Measurements from ENCODE around the gene SHC1. TPM values are rescaled to one million over a fixed set of nuclear protein-coding genes. Genes with fewer than 3 reads are reported as not detected.

SHC1 gene
- polyA plus RNA-seq, 1 of the 3 experiments (the other 2 are of a cell fraction), result 338 TPM

DNA sequence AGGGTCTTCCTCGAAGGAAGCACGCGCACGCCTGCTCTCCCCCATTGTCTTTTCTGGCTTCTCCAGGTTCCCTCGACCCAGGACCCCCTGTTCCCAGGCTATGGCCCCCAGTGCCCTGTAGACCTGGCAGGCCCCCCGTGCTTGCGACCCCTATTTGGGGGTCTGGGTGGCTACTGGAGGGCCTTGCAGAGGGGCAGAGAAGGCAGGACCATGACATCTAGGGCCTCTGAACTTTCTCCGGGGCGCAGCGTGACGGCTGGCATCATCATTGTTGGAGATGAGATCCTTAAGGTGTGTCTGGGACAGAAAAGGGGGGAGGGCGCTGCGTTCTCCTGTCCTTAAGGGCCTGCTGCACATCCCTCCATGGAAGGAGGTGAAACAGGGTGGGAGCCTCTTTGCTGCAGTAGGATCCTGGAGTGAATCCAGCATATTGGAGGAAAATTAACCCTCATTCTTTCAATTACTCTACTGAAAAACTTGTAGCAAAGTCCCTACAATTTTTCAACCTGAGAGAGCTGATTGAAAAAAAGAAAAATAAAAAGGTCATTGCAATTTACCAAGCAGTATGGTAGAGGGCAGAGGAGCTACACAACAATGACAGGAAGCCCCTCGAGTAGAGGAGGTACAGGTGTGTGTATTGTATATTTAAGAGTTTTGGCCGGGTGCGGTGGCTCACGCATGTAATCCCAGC, 13.4 kb upstream of the SHC1 start:
- H3K4me2 ChIP-seq, result peak overlapping the region; percentile 95
- H3K4me3 ChIP-seq (ENCODE audit: low read depth in 2 of 2, low read length in 1 of 2), result peak overlapping the region; percentile 72 to 82
- ChIA-PET POLR2A (interaction anchor here (1.0 to 2.7 kb wide), 7 partner anchors 9 to 145 kb away, joined by 3 to 22 read pairs (median 5); partner anchors contain the start of genes LENEP, PYGO2 and SHC1), CTCF (interaction anchor here (1.3 to 37.5 kb wide), 8 partner anchors 10 to 67 kb away, joined by 3 to 640 read pairs (median 6); partner anchors contain the start of genes LENEP, PBXIP1, PYGO2 and ZBTB7B)
- no peaks in the 10 kb centered on the region for H3K9me3 ChIP-seq
- no peak for DNase-seq
- H3K79me2 ChIP-seq (ENCODE audit: insufficient read depth), result peaks cover 84% of the 10 kb centered on the region
- H3K36me3 ChIP-seq (replicated peaks in 1 of 2; ENCODE audit: control insufficient read depth in 1 of 2, insufficient read depth in 2 of 2, low read length in 1 of 2), result peaks cover 10 to 20% of the 10 kb centered on the region in 2 experiments
- no peaks in the 10 kb centered on the region for H3K9me2 ChIP-seq
- 8% methylated on average over 16 of the region's 17 CpGs for WGBS (ENCODE audit: low lambda C conversion rate)
- peak overlapping the region; percentile 78 for H3K9ac ChIP-seq
- H3F3A ChIP-seq (replicated peaks; ENCODE audit: insufficient read depth), result peaks cover 13% of the 10 kb centered on the region
- TF ChIP-seq TAF1 (IDR thresholded peaks at IDR 0.05; ENCODE audit: borderline replicate concordance, low read depth, low read length) (no peak), GABPA (IDR thresholded peaks at IDR 0.05; ENCODE audit: low read depth) (no peak), TCF12 (IDR thresholded peaks at IDR 0.05) (no peak), RCOR1 (IDR thresholded peaks at IDR 0.05; ENCODE audit: low read length) (no peak), NRF1 (IDR thresholded peaks at IDR 0.05; ENCODE audit: low read depth, low read length) (no peak), RAD21 (IDR thresholded peaks at IDR 0.05; ENCODE audit: low read length) (peak; percentile 16; the same call in 1 of the 2 replicates)
- H4K20me1 ChIP-seq (ENCODE audit: insufficient read depth), result no peaks in the 10 kb centered on the region
- peaks cover 4 to 24% of the 10 kb centered on the region in 2 experiments; a peak in 3 of 4 replicates for H3K4me1 ChIP-seq (ENCODE audit: control insufficient read depth in 1 of 2, insufficient read depth in 2 of 2, low read depth in 1 of 2, low read length in 1 of 2)
- H3K27me3 ChIP-seq (ENCODE audit: insufficient read depth), result no peaks in the 10 kb centered on the region
- peak overlapping the region; percentile 40 to 78; a peak in 3 of 4 replicates for H3K27ac ChIP-seq (ENCODE audit: low read depth in 2 of 2, low read length in 1 of 2)
- H2AFZ ChIP-seq (ENCODE audit: low read depth), result peak overlapping the region; percentile 66; the same call in 1 of the 2 replicates

DNA sequence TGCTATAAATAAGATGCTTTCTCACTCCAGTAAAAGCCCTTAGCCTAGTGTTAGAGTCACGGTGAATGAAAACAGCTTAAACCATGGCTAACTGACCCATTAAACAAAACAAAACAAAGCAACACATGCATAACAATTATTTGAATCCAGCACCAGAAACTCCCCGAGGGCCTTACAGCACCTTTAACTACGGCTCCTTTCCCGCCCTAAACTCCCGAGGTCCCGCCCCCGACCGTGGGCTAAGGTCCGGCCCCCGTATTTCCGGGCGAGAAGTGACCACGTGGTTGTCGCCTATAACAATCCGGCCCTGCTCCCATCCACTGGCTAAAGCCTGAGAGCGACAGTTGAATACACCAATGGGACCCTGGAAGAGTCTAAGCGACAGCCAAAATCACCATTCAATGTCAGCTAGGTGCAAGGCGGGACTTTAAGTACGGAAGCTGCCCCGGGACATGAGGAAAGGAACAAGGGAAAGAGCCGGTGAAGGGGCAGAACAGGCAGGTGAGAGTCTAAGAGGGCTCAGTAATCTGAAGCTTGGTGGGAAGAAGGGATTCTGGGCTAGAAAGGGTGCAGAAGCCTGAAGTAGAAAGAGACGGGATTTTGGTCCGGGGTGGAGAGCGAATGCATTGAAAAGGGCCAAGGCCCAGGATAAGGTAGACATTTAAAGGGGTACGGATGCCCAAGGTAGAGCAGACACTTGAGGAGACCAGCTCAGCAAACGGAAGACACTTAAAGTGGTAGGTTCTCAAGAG, 12.5 kb upstream of the SHC1 start, which contains the start of gene FLAD1:
TSS of gene FLAD1 (plus strand) at position 448 of the 752 bp plus-strand sequence. CDS start 351 bp downstream, outside the sequence.
- CTCF ChIA-PET, result interaction anchor here (0.6 to 37.5 kb wide), 10 partner anchors 9 to 105 kb away, joined by 3 to 640 read pairs (median 5); partner anchors contain the start of genes LENEP, PYGO2, SHC1 and ZBTB7B
- peaks cover 4 to 17% of the 10 kb centered on the region in 2 experiments; a peak in 3 of 4 replicates for H3K4me1 ChIP-seq (ENCODE audit: control insufficient read depth in 1 of 2, insufficient read depth in 2 of 2, low read depth in 1 of 2, low read length in 1 of 2)
- POLR2A ChIA-PET, result interaction anchor here (1.0 to 2.7 kb wide), 6 partner anchors 10 to 146 kb away, joined by 3 to 22 read pairs (median 5); partner anchors contain the start of genes LENEP, PYGO2 and SHC1
- peak within 1 kb of the TSS; percentile 78 for H3K9ac ChIP-seq
- under 1% methylated on average over 26 of the region's 26 CpGs for WGBS (ENCODE audit: low lambda C conversion rate)
- H3K9me2 ChIP-seq, result no peaks in the 10 kb centered on the region
- no peaks in the 10 kb centered on the region for H3K27me3 ChIP-seq (ENCODE audit: insufficient read depth)
- H2AFZ ChIP-seq (ENCODE audit: low read depth), result peak within 1 kb of the TSS; percentile 66
- H3K4me2 ChIP-seq, result peak within 1 kb of the TSS; percentile 95
- peaks cover 13% of the 10 kb centered on the region for H3F3A ChIP-seq (replicated peaks; ENCODE audit: insufficient read depth)
- peak; percentile 93 for DNase-seq
- peaks cover 11 to 13% of the 10 kb centered on the region in 2 experiments for H3K36me3 ChIP-seq (replicated peaks in 1 of 2; ENCODE audit: control insufficient read depth in 1 of 2, insufficient read depth in 2 of 2, low read length in 1 of 2)
- no peaks in the 10 kb centered on the region for H4K20me1 ChIP-seq (ENCODE audit: insufficient read depth)
- peak within 1 kb of the TSS; percentile 40 to 78; a peak in 3 of 4 replicates for H3K27ac ChIP-seq (ENCODE audit: low read depth in 2 of 2, low read length in 1 of 2)
- H3K9me3 ChIP-seq, result no peaks in the 10 kb centered on the region
- H3K79me2 ChIP-seq (ENCODE audit: insufficient read depth), result peaks cover 87% of the 10 kb centered on the region
- peak within 1 kb of the TSS; percentile 72 to 82 for H3K4me3 ChIP-seq (ENCODE audit: low read depth in 2 of 2, low read length in 1 of 2)
- TF ChIP-seq, protein P1, sequence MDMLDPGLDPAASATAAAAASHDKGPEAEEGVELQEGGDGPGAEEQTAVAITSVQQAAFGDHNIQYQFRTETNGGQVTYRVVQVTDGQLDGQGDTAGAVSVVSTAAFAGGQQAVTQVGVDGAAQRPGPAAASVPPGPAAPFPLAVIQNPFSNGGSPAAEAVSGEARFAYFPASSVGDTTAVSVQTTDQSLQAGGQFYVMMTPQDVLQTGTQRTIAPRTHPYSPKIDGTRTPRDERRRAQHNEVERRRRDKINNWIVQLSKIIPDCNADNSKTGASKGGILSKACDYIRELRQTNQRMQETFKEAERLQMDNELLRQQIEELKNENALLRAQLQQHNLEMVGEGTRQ (IDR thresholded peaks at IDR 0.05; ENCODE audit: borderline replicate concordance, low read depth, low read length), result peak; percentile 59; the same call in 1 of the 2 replicates
- TF ChIP-seq SIN3A (IDR thresholded peaks at IDR 0.05; ENCODE audit: borderline replicate concordance, low read depth, low read length) (peak; percentile 90), GATA2 (CRISPR knock-in tag; IDR thresholded peaks at IDR 0.05) (no peak), ELF1 (IDR thresholded peaks at IDR 0.05) (peak; percentile 91), POLR2AphosphoS5 (IDR thresholded peaks at IDR 0.05; ENCODE audit: low read depth, low read length) (peak; percentile 67), TAF1 (IDR thresholded peaks at IDR 0.05; ENCODE audit: borderline replicate concordance, low read depth, low read length) (peak; percentile 61; the same call in 1 of the 2 replicates), EP300 (IDR thresholded peaks at IDR 0.05; ENCODE audit: borderline replicate concordance in 1 of 2, low read depth in 1 of 2, low read length in 1 of 2) (no peak), MXI1 (IDR thresholded peaks at IDR 0.05; ENCODE audit: low read depth, low read length) (peak; percentile 96), MEF2A (IDR thresholded peaks at IDR 0.05; ENCODE audit: borderline replicate concordance, low read depth) (no peak)
- TF ChIP-seq, protein P2, sequence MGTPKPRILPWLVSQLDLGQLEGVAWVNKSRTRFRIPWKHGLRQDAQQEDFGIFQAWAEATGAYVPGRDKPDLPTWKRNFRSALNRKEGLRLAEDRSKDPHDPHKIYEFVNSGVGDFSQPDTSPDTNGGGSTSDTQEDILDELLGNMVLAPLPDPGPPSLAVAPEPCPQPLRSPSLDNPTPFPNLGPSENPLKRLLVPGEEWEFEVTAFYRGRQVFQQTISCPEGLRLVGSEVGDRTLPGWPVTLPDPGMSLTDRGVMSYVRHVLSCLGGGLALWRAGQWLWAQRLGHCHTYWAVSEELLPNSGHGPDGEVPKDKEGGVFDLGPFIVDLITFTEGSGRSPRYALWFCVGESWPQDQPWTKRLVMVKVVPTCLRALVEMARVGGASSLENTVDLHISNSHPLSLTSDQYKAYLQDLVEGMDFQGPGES (IDR thresholded peaks at IDR 0.05; ENCODE audit: low read depth, low read length), result peak; percentile 98
- TF ChIP-seq, protein P3, sequence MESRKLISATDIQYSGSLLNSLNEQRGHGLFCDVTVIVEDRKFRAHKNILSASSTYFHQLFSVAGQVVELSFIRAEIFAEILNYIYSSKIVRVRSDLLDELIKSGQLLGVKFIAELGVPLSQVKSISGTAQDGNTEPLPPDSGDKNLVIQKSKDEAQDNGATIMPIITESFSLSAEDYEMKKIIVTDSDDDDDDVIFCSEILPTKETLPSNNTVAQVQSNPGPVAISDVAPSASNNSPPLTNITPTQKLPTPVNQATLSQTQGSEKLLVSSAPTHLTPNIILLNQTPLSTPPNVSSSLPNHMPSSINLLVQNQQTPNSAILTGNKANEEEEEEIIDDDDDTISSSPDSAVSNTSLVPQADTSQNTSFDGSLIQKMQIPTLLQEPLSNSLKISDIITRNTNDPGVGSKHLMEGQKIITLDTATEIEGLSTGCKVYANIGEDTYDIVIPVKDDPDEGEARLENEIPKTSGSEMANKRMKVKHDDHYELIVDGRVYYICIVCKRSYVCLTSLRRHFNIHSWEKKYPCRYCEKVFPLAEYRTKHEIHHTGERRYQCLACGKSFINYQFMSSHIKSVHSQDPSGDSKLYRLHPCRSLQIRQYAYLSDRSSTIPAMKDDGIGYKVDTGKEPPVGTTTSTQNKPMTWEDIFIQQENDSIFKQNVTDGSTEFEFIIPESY (IDR thresholded peaks at IDR 0.05; ENCODE audit: borderline replicate concordance, low read depth), result peak; percentile 86
- TF ChIP-seq, protein P4, sequence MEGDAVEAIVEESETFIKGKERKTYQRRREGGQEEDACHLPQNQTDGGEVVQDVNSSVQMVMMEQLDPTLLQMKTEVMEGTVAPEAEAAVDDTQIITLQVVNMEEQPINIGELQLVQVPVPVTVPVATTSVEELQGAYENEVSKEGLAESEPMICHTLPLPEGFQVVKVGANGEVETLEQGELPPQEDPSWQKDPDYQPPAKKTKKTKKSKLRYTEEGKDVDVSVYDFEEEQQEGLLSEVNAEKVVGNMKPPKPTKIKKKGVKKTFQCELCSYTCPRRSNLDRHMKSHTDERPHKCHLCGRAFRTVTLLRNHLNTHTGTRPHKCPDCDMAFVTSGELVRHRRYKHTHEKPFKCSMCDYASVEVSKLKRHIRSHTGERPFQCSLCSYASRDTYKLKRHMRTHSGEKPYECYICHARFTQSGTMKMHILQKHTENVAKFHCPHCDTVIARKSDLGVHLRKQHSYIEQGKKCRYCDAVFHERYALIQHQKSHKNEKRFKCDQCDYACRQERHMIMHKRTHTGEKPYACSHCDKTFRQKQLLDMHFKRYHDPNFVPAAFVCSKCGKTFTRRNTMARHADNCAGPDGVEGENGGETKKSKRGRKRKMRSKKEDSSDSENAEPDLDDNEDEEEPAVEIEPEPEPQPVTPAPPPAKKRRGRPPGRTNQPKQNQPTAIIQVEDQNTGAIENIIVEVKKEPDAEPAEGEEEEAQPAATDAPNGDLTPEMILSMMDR (IDR thresholded peaks at IDR 0.05), result no peak
- TF ChIP-seq, protein P5, sequence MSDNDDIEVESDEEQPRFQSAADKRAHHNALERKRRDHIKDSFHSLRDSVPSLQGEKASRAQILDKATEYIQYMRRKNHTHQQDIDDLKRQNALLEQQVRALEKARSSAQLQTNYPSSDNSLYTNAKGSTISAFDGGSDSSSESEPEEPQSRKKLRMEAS (IDR thresholded peaks at IDR 0.05; ENCODE audit: low read depth), result peak; percentile 96

Measured in SK-N-SH (cell line).